DOHH2 (cell line): ENCODE measurements around the gene ARL6IP4.
"Not testable (repeated sequence)": the region's sequence is repeated elsewhere in the genome, so short reads cannot be mapped to it uniquely, and the experiment has no call there.

ENCODE experiments used
- H3F3A ChIP-seq: fragments of 200-600 bp; sonication (generic), shearing (Covaris generic); 2 replicates; pipeline ENCODE4 v1.6.0; 2016; ENCODE audit warnings: antibody characterized with exemption, mild to moderate bottlenecking; ENCODE audit not compliant: control insufficient read depth, insufficient read depth
- H3K27ac ChIP-seq: fragments of 200-600 bp; sonication (generic); 2 replicates; pipeline ENCODE4 v1.5.1; 2014; ENCODE audit warnings: low read depth, mild to moderate bottlenecking, low read length, moderate library complexity
- H3K27me3 ChIP-seq: fragments of 200-600 bp; sonication (generic); 2 replicates; pipeline ENCODE4 v1.6.1; 2014; ENCODE audit warnings: mild to moderate bottlenecking, low read length, mixed read lengths; ENCODE audit not compliant: control insufficient read depth
- H3K36me3 ChIP-seq: fragments of 200-600 bp; sonication (generic); 2 replicates; pipeline ENCODE4 v1.6.1; 2014; ENCODE audit warnings: mild to moderate bottlenecking, low read length, moderate library complexity, mixed read lengths; ENCODE audit not compliant: control insufficient read depth
- H3K4me1 ChIP-seq: fragments of 200-600 bp; sonication (generic); 2 replicates; pipeline ENCODE4 v1.6.1; 2014; ENCODE audit warnings: mild to moderate bottlenecking, low read length, mixed read lengths; ENCODE audit not compliant: control insufficient read depth
- H3K4me2 ChIP-seq: fragments of 200-600 bp; sonication (generic); 2 replicates; pipeline ENCODE4 v1.6.0; 2014; ENCODE audit warnings: mild to moderate bottlenecking, low read length, moderate library complexity
- H3K4me3 ChIP-seq: fragments of 200-600 bp; sonication (generic); 2 replicates; pipeline ENCODE4 v1.5.1; 2014; ENCODE audit warnings: mild to moderate bottlenecking, low read length, mixed read lengths
- H3K79me2 ChIP-seq: fragments of 200-600 bp; sonication (generic); 2 replicates; pipeline ENCODE4 v1.6.1; 2014; ENCODE audit warnings: mild to moderate bottlenecking, low read length, mixed read lengths; ENCODE audit not compliant: control insufficient read depth
- H3K9me2 ChIP-seq: fragments of 200-600 bp; sonication (generic); replicated peaks from 2 replicates; pipeline ENCODE4 v1.6.1; 2014; ENCODE audit warnings: mild to moderate bottlenecking, low read length, mixed read lengths; ENCODE audit not compliant: control insufficient read depth
- H3K9me3 ChIP-seq: fragments of 200-600 bp; sonication (generic); 2 replicates; pipeline ENCODE4 v1.6.1; 2014; ENCODE audit warnings: antibody characterized with exemption, low read length, mixed read lengths; ENCODE audit not compliant: control insufficient read depth, insufficient read depth
- H4K20me1 ChIP-seq: fragments of 200-600 bp; sonication (generic); 2 replicates; pipeline ENCODE4 v1.6.0; 2014; ENCODE audit warnings: low read depth, mild to moderate bottlenecking, antibody characterized with exemption, low read length, moderate library complexity; ENCODE audit not compliant: control insufficient read depth, insufficient read depth
- CTCF ChIP-seq: fragments of 200-600 bp; sonication (generic); IDR thresholded peaks from one replicate; pipeline ENCODE4 v1.5.1; 2014; ENCODE audit warnings: antibody characterized with exemption, mild to moderate bottlenecking, low read depth, low read length; ENCODE audit not compliant: poor library complexity, severe bottlenecking
- EZH2phosphoT487 ChIP-seq: fragments of 200-600 bp; sonication (generic); IDR thresholded peaks from 2 replicates; pipeline ENCODE4 v1.6.1; 2017; ENCODE audit warnings: borderline replicate concordance, mild to moderate bottlenecking, antibody characterized with exemption, low read length, moderate library complexity, mixed read lengths

ARL6IP4 gene

GRCh38 chr12:123013185-123014095 is 33.0 kb downstream of the ARL6IP4 start:
- H3K27ac ChIP-seq, result no peak overlapping the region
- no peaks in the 10 kb centered on the region for H3K79me2 ChIP-seq
- no peaks in the 10 kb centered on the region for H3K36me3 ChIP-seq
- no peak overlapping the region for H3K4me2 ChIP-seq
- no peak overlapping the region for H3K4me3 ChIP-seq
- TF ChIP-seq EZH2phosphoT487 (no peak), CTCF (no peak)
- peaks cover 7% of the 10 kb centered on the region; the same call in 1 of the 2 replicates for H3K27me3 ChIP-seq
- H3K9me3 ChIP-seq, result no peaks in the 10 kb centered on the region
- no peaks in the 10 kb centered on the region for H4K20me1 ChIP-seq
- H3K4me1 ChIP-seq, result no peaks in the 10 kb centered on the region
- no peaks in the 10 kb centered on the region for H3F3A ChIP-seq
- no peaks in the 10 kb centered on the region for H3K9me2 ChIP-seq

- H3K27ac ChIP-seq, H3K4me2 ChIP-seq, H3K36me3 ChIP-seq, H3K9me2 ChIP-seq, H3F3A ChIP-seq, H3K4me1 ChIP-seq, H3K4me3 ChIP-seq, H3K27me3 ChIP-seq, H3K9me3 ChIP-seq, H3K79me2 ChIP-seq, H4K20me1 ChIP-seq: not testable (repeated sequence)
Observed at GRCh38 chr12:123014473-123014872, 34.0 kb downstream of the ARL6IP4 start.

- Histone ChIP-seq H3K27ac (no peak overlapping the region), H4K20me1 (no peaks in the 10 kb centered on the region), H3F3A (no peaks in the 10 kb centered on the region), H3K79me2 (no peaks in the 10 kb centered on the region), H3K36me3 (no peaks in the 10 kb centered on the region), H3K4me2 (no peak overlapping the region), H3K4me1 (no peaks in the 10 kb centered on the region), H3K27me3 (peaks cover 7% of the 10 kb centered on the region; the same call in 1 of the 2 replicates), H3K9me3 (no peaks in the 10 kb centered on the region), H3K9me2 (no peaks in the 10 kb centered on the region), H3K4me3 (no peak overlapping the region)
- TF ChIP-seq CTCF, result no peak
- no peak for TF ChIP-seq EZH2phosphoT487
Observed at GRCh38 chr12:123017753-123018152, 37.3 kb downstream of the ARL6IP4 start.

- Histone ChIP-seq H3K36me3 (no peaks in the 10 kb centered on the region), H3K4me1 (no peaks in the 10 kb centered on the region), H4K20me1 (no peaks in the 10 kb centered on the region), H3K27me3 (peaks cover 5% of the 10 kb centered on the region; the same call in 1 of the 2 replicates), H3K9me2 (no peaks in the 10 kb centered on the region), H3K4me2 (no peak overlapping the region), H3K27ac (no peak overlapping the region), H3F3A (no peaks in the 10 kb centered on the region), H3K4me3 (no peak overlapping the region), H3K79me2 (no peaks in the 10 kb centered on the region), H3K9me3 (no peaks in the 10 kb centered on the region)
- TF ChIP-seq CTCF (no peak), EZH2phosphoT487 (no peak)
Observed at GRCh38 chr12:123019841-123020138, 39.3 kb downstream of the ARL6IP4 start.
